Myocyte (in vitro differentiated cells): Measurements from ENCODE around the gene XPO5. TPM values are rescaled to one million over a fixed set of nuclear protein-coding genes. Genes with fewer than 3 reads are reported as not detected.

ENCODE experiments used
- DNase-seq: peaks from one replicate; pipeline ENCODE4 v3.0.0-alpha.2; 2012; ENCODE audit warnings: low read depth
- total RNA-seq: library from RNA; depleted of rRNA; stranded (reverse); fragments of >200 nt; gene quantifications from 2 replicates; pipeline ENCODE4 v1.2.3, GENCODE V29; 2014

XPO5 gene
- total RNA-seq, 1 donor from 2014 or later: 34.1 TPM

DNA sequence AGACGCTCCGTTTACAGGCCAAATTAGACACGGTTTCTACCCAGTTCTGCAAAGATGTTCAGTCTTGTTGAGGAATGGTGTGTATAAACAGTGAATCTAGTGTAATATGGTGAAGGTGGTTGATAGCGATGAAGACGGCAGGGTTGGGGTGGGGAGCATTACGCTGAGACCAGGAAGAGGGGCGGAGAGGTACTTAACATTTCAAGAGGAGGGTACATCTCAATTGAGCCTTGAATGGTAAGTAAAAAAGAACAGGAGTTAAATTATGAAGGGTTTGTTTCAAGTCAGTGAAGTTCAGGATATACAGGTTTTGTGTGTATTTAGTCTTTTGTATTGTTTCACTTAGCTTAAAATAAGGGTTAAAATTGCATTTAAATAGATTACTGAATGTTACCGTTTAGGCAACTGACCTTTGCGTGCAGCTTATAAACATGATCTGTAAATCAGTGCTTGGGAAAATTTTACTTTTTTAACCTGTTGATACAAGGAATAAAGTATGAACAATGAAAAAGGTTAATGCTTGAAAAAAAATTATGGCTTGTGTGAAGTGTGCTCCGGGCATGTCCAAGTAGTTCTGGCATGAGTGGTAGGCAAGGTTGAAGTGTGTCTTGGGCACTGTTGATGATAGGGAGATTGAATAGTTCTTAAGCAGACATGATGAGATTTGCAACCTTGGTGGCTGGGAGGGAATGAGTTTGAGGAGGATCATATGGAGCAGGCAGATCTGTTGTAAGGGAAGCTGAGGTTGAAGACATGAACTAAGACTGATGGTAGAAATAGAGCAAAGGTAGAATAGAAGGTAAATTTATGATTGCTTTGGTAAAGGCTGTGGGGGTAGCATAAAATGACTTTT is 58.1 kb downstream of the XPO5 start:
- DNase-seq: no peak

DNA sequence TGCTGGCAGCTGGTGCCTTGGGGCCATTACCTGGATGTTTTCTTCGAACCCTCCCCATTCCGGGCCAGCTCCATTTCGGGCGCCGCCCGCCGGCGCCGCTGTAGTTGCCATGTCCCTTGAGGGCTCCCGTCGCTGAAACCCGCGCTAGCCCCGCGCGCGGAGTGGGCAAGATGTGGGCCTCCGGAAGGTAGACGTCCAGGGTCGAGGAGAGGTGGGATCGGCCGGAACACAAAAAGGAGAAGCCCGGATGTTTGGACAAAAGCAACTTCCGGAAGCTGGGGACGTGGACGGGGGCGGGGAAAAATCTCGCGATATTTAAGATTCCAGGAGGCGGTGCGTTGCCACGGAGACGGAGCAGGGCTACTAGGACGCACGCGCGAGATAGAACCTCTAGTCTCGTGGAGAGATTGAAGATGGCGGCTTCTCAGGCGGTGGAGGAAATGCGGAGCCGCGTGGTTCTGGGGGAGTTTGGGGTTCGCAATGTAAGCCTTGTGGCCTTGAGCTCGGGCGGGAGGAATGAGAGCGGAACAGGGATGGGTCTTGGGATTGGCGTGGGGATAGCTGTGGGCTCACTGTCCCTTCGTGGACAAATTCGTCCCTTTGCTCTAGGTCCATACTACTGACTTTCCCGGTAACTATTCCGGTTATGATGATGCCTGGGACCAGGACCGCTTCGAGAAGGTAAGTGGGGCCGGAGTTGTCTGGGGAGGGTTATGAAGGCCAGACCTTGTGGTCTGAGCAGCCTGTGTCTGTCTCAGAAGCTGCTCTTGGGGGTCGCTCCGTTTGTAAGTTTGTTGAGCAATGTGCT is 58.9 kb downstream of the XPO5 start, which contains the start of the genes POLR1C and YIPF3:
Gene POLR1C (plus strand): TSS at position 393 of the 808 bp plus-strand sequence. CDS start 21 bp downstream, at position 414.
Gene YIPF3 (minus strand): TSS at position 230 of the 808 bp plus-strand sequence. CDS start 119 bp downstream, at position 111.
- peak; percentile 99 for DNase-seq

DNA sequence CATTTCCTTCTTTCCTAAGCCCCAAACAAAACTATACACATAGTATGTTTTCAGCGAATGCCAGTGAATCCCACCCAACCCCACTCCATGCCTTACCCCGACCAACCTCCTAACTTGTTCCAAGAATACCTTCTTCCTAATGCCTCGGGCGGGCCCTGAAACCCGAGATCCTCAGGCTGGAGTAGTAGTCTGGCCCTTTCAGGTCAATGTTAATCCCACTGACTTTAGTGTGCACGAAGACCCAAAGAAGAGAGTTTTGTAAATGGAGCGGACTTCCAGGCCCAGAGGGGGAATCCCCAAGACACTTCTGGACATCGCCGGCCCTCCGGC is 59.5 kb downstream of the XPO5 start:
- no peak for DNase-seq

DNA sequence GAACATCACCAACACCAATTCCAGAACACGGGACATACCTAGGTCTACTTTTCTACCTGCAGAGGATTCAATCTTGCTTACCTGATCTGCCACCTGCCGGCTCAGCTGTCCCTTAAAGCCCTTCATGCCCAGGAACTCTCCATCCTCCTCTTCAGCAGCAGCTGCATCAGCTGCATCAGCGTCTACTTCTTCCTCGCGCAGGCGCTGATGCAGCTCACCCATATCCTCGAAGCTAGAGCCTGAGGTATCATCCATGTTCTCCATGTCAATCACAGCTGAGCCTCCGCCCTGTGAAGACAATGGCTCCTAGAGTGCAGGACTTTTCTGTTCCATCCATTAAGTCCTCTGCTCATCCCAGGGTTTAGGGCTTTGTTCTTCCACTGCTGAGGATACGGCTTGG is 60.0 kb downstream of the XPO5 start:
- DNase-seq: no peak

DNA sequence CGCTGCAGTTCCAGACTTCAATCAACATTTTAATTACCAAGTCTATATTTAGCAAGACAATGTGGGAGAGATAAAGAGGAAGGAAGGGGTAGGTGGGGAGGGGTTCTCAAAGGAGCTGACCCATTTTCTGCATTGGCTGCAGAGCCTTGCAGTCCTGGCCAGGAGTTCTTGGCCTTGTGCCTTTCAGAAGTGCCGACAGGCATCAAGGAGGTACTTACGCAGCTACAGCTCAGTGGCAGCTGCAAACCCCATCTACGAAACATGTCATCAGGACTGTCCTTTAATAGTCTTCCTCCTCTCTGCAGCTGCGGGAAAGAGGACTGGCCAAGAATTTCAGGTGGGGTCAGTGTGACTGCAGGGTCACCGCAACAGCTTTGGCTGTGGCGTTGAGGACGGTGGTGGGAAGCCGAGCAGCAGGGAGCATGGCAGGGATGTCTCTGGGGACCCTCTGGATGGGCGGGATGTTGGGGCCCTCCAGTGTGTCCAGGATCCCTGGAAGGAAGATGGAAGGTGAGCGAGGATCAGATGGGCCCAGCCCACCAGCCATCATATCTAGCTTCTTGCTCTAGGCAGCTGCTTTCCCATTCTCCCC is 63.9 kb downstream of the XPO5 start:
- DNase-seq: no peak

DNA sequence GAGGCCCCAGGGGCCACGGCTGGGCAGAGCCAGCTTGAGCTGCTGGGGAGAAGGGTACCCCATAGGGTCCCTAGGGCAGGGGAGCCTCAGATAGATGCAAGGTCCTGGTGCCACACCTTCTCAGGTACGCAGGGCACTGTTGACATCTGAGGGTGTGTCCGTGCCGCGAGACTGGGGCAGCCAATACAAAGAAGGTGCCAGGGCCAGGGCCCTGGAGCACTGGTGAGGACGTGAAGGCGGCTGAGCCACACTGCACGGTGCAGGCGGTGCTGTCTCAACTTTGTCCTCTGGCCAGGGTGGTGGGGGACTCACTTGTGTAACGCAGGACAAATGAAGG is 65.0 kb downstream of the XPO5 start:
- DNase-seq: no peak

DNA sequence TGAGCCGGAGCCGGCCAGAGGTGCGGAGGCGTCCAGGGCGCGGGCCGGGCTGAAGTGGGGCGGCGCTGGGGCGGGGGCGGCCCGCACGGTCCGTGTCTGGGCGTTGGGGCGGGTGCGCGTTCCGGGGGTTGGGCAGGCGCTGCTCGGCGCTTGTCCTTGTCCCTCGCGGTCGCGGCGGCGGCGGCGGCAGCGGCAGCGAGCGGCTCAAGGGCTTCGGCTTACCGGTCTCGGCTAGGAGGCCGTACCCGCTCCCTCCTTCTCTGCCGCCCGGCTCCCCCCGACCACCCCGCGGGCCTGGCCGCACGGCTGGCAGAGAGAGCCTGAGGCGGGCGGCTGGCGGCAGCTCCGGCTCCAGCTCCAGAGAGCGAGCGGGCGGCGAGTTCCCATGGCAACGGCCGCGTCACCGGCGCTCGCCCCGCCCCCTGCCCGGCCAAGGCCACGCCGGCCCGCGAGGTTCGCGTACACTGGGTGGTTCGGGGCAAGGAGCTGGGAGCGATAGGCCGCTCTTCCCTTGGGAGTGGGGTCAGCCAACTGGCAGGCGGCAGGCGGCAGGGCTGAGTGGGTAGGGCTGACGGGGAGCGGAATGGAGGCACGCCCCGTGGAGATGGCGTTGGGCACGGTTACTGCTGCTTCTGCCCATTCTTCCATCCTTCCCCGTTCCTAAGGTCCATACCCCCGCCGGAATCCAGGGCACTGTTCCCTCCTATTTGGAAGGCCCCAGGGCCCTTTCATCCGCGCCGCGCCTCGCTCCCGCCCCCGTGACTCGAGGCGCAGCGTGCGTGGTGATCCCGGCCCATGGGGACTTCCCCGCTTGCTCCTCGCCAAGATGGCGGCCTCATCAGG is 65.6 kb downstream of the XPO5 start, which contains the start of gene LRRC73:
Gene LRRC73 (minus strand): TSS at position 363 of the 843 bp plus-strand sequence. CDS start 561 bp downstream, outside the sequence.
- peak; percentile 89 for DNase-seq

DNA sequence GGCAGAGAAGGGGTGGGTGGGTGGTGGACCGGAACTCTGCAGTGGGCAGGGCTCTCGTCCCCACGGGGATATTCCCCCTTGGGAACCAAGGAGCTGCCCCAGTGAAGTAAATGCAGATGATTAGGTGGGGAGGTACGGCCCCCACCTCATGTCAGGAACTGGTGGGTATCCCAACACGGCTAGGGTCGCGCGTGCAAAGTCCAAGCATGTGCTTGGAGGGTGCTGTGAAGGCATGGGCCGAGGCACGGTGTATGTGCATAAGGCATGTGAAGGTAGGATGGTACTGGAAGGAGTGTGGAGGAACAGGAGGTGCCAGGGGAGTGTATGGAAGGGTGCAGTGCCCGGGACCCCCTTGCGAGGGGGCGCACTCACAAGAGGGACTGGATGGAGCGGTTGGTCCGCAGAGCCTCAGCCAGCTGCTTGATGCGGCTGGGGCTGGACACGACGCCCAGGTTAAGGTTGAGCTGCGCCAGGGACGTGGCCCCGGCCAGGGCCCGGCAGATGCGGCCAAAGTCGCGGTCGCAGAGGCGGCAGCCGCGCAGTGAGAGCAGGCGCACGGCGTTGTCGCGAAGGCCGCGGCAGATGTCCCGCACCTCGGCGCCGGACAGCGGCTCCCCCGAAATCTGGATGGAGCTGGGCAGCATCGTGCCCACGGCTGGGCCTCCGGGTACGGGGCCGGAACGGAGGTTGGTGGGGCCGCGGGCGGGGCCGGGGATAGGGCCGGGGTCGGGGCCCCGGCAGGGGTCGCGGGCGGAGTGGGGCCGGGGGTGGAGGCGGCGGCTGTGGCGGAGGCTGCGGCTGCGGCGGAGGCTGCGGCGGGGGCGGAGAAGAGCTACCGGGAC is 66.5 kb downstream of the XPO5 start:
- peak; percentile 28 for DNase-seq

DNA sequence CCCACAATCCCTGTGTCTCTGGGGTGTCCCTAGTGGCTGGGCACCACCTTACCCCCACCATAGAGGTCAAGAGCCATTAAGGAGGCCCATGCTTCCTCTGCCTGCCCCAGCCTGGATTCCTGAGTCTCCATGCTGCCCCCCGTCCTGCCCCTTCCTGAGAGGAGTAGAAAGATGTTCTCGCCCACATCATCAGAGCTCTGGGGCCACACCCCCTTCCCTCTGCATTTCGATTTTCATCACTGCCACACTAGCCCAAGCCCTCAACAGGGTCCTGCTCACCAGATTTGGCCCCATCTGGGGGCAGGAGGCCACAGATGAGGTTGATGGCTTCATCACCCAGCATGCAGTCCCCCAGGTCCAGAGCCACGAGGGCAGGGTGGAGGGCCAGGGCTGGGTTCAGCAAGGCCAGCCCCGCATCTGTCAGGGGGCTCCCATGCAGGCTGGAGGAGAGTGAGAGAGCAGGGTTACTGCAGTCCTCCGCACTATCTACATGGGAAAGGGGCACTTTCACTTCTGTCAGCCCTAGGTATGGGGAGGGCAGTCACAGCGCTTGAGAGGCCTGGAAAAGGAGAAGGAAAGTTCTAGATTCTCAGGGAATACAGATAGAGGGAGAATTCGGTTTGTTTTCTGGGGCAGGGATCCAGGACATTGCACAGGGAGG is 67.2 kb downstream of the XPO5 start:
- DNase-seq: no peak

DNA sequence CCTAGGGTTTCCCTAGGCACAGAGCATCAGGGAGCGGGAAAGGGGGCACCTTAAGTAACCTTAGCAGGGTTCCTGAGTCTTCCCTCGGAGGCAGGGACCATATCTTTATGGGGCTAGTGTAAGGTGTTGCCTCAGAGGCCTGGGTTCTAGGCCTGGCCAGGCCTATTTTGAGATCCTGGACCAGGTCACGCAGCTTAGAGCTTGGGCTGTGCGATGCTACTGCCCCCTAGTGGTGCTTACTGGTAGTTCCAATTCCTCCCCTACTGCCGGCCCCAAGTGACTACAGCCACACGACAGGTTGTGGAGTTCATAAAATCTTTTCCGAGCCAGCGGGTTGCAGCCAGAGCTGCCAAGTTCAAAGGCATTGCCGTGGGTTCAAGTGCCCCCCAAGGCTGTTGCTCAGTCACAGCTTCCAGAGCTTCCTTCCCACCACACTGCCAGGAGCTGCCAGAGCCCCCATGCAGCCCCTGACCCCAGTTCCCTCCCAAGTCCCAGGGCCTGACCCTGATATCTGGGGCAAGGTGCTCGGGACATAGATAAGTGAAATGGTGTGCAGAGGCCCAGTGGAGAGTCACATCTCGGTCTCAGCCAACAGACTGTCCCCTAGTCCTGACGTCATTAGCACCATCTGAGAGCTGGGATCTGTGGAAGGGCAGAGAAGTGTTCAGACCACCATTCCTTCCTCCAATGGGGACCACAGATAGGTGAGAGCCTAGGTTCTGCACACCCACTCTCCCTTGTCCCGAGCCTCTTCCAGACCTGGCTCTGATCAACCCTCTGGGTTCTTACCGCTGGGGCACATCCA is 69.0 kb downstream of the XPO5 start:
- DNase-seq: peak; percentile 90

DNA sequence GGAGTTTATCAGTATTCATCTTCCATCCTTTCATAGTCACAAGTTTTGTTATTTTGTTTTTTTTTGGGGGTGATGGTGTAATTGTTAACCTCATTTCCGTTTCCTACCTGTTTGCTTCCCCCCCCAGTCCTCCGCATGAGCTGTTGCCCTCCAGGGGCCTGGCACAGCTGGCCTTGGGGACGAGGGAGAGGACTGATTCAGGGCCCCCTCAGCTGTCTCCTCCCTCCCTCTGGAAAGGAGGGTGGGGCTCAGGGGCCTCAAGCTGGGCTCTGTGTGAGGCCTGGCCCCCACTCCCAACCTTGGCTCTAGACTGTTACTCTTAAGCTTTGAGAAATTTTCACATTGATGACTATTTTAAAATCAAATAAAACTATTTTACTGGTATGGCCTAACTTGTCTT is 69.7 kb downstream of the XPO5 start:
- peak; percentile 56 for DNase-seq

DNA sequence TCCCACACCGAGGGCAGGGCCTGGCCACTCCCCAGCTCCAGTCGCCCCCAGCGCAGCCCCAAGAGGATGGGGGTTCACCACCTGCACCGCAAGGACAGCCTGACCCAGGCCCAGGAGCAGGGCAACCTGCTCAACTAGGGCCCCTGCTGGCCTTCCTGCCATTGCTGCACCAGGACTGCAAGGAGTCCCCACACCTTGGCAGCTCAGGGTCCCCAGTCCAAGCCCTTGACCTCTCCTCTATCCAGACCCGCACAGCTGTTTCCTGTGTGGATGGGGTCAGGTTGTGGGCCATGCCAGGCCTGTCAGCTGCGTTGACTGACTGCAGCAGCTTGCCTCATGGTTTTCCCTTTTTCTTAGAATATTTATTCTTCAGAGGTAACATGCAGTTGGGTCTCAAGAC is 70.1 kb downstream of the XPO5 start:
- no peak for DNase-seq

DNA sequence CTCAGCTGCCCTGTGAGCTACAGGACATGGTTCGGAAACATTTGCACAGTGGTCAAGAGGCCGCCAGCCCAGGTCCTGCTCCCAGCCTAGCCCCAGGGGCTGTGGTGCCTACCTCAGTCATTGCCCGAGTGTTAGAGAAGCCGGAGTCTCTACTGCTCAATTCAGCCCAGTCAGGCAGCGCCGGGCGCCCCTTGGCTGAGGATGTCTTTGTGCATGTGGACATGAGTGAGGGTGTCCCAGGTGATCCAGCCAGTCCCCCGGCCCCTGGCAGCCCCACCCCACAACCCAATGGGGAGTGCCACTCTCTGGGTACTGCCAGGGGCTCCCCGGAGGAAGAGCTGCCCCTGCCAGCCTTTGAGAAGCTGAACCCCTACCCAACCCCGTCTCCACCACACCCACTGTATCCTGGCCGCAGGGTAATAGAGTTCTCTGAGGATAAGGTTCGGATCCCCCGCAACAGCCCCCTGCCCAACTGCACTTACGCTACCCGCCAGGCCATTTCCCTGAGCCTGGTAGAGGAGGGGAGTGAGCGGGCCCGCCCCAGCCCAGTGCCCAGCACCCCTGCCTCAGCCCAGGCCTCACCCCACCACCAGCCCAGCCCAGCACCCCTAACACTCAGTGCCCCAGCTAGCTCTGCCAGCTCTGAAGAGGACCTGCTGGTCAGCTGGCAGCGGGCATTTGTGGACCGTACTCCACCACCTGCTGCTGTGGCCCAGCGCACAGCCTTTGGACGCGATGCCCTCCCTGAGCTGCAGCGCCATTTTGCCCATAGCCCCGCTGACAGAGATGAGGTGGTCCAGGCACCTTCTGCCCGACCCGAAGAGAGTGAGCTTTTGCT is 70.9 kb downstream of the XPO5 start:
- DNase-seq: no peak

DNA sequence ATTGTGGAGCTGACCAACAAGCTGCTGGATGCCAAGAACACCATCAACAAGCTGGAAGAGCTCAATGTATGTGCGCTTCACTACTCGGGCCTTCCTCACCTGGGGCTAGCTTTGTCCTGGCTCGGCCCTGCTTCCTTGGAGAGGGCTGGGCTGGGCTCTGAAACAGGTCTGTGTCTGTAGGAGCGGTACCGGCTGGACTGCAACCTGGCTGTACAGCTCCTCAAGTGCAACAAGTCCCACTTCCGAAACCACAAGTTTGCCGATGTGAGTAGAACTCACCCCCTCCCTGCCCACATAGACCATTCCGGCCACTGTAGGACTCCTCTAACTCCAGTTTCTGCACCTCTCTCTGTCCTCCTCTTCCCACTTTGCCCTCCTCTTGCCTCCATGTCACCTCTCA is 72.4 kb downstream of the XPO5 start:
- DNase-seq: no peak

DNA sequence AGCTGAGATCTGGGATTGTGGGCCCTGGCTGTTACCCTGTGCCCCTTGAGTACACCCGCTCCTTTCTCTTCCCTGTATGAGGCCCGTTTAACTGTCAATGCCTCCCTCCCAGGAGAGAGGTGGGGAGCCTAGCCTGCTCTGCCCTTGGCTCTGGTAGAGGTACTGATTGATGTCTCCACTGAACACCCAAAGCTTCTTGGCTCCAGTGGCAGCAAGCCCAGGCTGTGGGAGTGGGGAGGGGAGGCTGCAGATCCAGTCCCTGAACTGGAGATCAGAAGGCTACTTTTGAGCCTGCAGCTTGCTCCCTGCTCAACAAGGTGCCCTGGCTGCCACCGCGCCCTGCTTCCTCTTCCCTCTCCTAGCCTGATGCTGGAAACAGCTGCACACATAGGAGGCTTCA is 73.2 kb downstream of the XPO5 start:
- DNase-seq: no peak

DNA sequence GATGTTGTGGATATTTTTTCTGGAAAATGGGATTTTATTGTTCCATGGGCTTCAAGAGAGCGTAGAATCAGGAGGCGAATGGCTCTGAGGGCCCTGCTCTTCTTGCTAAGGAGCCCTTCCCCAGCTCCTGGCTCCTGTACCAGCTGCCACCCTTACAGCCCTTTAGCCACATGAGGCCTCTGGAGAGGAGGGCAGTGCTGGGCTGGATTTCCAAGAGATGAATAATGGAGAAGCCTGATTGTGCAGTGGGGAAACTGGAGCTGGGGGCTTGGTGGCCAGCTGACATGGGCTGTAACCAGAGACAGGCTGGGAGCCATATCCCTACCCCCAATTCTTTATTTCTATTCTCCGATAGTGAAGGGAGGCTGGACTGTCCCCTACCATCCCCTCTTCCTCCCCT is 74.9 kb downstream of the XPO5 start:
- peak; percentile 88 for DNase-seq

DNA sequence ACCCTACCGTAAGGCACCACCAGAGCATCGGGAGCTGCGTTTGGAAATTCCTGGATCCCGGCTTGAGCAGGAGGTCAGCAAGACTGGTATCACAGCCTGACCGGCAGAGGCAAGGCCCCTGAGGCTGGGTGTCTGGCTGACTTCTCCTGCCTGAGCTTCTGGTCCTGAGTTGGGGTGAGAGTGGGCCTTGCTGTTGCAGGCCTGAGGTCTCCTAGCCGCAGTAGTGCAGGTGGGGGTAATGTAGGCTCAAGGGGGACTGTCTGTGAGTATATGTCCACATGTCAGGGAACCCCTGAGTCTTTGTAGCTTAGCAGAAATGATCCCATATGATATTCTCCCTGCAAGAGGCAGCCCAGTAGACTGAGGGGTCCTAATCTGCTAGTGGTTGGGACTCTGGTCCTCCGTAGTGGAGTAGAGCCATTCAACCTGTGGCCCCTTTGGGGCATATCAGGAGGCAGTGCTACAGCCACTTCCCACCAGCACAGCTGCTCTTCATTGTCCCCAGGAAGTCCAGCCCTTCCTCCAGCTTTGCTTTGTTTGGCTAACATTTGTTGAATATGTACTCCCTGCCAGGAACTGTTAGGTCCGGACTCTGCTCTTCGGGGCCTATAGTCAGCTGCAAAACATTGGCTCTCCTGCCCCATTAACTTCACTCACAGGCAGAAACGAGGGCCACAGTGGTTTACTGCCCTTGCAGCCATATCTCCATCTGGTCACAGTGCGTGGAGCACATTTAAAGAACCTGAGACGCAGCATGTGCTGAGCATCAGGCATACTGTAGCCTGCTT is 76.6 kb downstream of the XPO5 start:
- DNase-seq: peak; percentile 68
